Panc1 (cell line): ENCODE measurements around the gene MYOZ2. TPM values are rescaled to one million over a fixed set of nuclear protein-coding genes. Genes with fewer than 3 reads are reported as not detected.

Source experiments
- ATAC-seq: fragments of 200-7000 bp; cut with Tn5 transposase; 2 replicates; pipeline ENCODE4 v1.9.1; 2020; ENCODE audit warnings: mild to moderate bottlenecking, moderate library complexity
- BruUV-seq: library from RNA; stranded (reverse); fragments of 400-500 nt; replicated peaks from 2 replicates; lab custom pipeline; 2021; lab: Mats Ljungman, UMichigan
- CTCF ChIA-PET: fragments of 300-600 bp; sonication (Branson Sonifier 250); formaldehyde crosslinking; loops from one replicate; lab custom pipeline; 2022; ENCODE audit warnings: antibody characterized with exemption; lab: Charles Lee
- POLR2A ChIA-PET: fragments of 300-600 bp; sonication (Branson Sonifier 250); formaldehyde crosslinking; loops from one replicate; lab custom pipeline; 2022; ENCODE audit warnings: antibody characterized with exemption; lab: Charles Lee
- DNase-seq: peaks from one replicate; pipeline ENCODE4 v3.0.0-alpha.2; 2010; ENCODE audit warnings: low read depth, low spot score
- H3K27ac ChIP-seq: 2 replicates; pipeline ENCODE4 v1.5.1; 2011; ENCODE audit warnings: mild to moderate bottlenecking, low read length, inconsistent platforms
- H3K27me3 ChIP-seq: fragments of 200-500 bp; sonication (Bioruptor generic); 2 replicates; pipeline ENCODE4 v1.6.0; 2014; ENCODE audit warnings: low read length, inconsistent platforms; ENCODE audit not compliant: control insufficient read depth, insufficient read depth
- H3K36me3 ChIP-seq: fragments of 200-500 bp; sonication (Bioruptor generic); 2 replicates; pipeline ENCODE4 v1.5.1; 2014; ENCODE audit warnings: inconsistent platforms, mild to moderate bottlenecking, low read length, moderate library complexity; ENCODE audit not compliant: control insufficient read depth, insufficient read depth
- H3K4me1 ChIP-seq: 2 replicates; pipeline ENCODE4 v1.5.1; 2011; ENCODE audit warnings: inconsistent platforms, mild to moderate bottlenecking, low read length, moderate library complexity; ENCODE audit not compliant: control insufficient read depth, insufficient read depth
- H3K4me3 ChIP-seq, 2 experiments: 2 replicates each; pipeline ENCODE4 v1.5.1; 2011 to 2012; ENCODE audit warnings: low read depth in 2 of 2, low read length in 2 of 2, mild to moderate bottlenecking in 2 of 2, inconsistent platforms in 1 of 2, moderate library complexity in 1 of 2
- H3K9me3 ChIP-seq: fragments of 200-500 bp; sonication (Bioruptor generic); 2 replicates; pipeline ENCODE4 v1.5.1; 2014; ENCODE audit warnings: low read depth, mild to moderate bottlenecking, inconsistent platforms, low read length, moderate library complexity; ENCODE audit not compliant: control insufficient read depth, insufficient read depth
- POLR2AphosphoS5 ChIP-seq: IDR thresholded peaks from 2 replicates; pipeline ENCODE4 v1.6.1; 2012; ENCODE audit warnings: mild to moderate bottlenecking, low read depth, low read length, moderate library complexity
- SIN3A ChIP-seq: IDR thresholded peaks from 2 replicates; pipeline ENCODE4 v1.6.1; 2012; ENCODE audit warnings: low read depth, mild to moderate bottlenecking, low read length, moderate library complexity, borderline replicate concordance; ENCODE audit not compliant: insufficient read depth
- TCF7L2 ChIP-seq: IDR thresholded peaks from 2 replicates; pipeline ENCODE4 v1.6.1; 2011; ENCODE audit warnings: mild to moderate bottlenecking, low read depth, low read length, inconsistent platforms
- in situ Hi-C: cut with HindIII; loops from 2 replicates; pipeline ENCODE4 v1.10.0; 2016; ENCODE audit warnings: low sequenced_read_pairs, low pct_unique_long_range_greater_than_20kb
- intact Hi-C: fragments of 100-400 bp; cut with micrococcal nuclease; formaldehyde crosslinking; loops from one replicate; pipeline ENCODE4 v1.10.0; 2022; ENCODE audit not compliant: unreplicated experiment
- total RNA-seq: library from RNA; stranded (reverse); gene quantifications from one replicate; pipeline ENCODE4 v1.2.1, GENCODE V29; 2021; ENCODE audit not compliant: unreplicated experiment
- TF ChIP-seq, protein P1 (sequence below): fragments of 450-650 bp; IDR thresholded peaks from 2 replicates; pipeline ENCODE4 v1.5.1; 2017; ENCODE audit warnings: mild to moderate bottlenecking
- TF ChIP-seq, protein P2 (sequence below), 2 experiments: IDR thresholded peaks; 2 replicates each; pipeline ENCODE4 v1.6.1; 2011 to 2012; ENCODE audit warnings: low read depth in 2 of 2, control low read depth in 1 of 2, low read length in 1 of 2, mild to moderate bottlenecking in 1 of 2, moderate library complexity in 1 of 2; ENCODE audit not compliant: insufficient read depth in 1 of 2

MYOZ2 gene
- total RNA-seq, 1 experiment from 2014 or later = not detected

DNA sequence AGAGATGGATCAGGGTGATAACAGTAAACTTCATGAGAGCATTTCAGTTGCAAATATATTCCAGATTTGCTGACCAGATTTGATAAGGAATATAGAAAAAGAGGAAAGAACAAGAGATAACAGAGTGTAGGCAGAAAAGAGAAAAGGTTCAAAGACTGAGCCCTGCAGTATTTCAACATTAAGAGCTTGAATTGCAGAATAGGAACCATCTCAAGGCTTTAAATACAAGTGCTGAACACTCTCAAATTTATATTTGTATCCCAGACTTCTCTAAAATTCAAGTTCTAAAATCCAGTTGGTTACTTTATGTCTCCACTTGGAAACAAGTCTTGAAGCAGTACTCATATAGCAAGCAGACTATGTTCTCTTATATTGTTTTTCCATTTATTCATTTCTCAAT lies 9.7 kb upstream of the MYOZ2 start:
- no TSS peak for BruUV-seq
- ChIA-PET CTCF (no interaction called here), POLR2A (no interaction called here)
- H3K9me3 ChIP-seq = no peaks in the 10 kb centered on the region
- ATAC-seq (no peak), DNase-seq (no peak)
- H3K4me1 ChIP-seq = no peaks in the 10 kb centered on the region
- intact Hi-C loops (no loop called here), in situ Hi-C loops (no loop called here)
- TF ChIP-seq, protein P1, sequence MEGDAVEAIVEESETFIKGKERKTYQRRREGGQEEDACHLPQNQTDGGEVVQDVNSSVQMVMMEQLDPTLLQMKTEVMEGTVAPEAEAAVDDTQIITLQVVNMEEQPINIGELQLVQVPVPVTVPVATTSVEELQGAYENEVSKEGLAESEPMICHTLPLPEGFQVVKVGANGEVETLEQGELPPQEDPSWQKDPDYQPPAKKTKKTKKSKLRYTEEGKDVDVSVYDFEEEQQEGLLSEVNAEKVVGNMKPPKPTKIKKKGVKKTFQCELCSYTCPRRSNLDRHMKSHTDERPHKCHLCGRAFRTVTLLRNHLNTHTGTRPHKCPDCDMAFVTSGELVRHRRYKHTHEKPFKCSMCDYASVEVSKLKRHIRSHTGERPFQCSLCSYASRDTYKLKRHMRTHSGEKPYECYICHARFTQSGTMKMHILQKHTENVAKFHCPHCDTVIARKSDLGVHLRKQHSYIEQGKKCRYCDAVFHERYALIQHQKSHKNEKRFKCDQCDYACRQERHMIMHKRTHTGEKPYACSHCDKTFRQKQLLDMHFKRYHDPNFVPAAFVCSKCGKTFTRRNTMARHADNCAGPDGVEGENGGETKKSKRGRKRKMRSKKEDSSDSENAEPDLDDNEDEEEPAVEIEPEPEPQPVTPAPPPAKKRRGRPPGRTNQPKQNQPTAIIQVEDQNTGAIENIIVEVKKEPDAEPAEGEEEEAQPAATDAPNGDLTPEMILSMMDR = no peak
- TF ChIP-seq TCF7L2 = no peak
- no peak for TF ChIP-seq POLR2AphosphoS5
- TF ChIP-seq, protein P2, sequence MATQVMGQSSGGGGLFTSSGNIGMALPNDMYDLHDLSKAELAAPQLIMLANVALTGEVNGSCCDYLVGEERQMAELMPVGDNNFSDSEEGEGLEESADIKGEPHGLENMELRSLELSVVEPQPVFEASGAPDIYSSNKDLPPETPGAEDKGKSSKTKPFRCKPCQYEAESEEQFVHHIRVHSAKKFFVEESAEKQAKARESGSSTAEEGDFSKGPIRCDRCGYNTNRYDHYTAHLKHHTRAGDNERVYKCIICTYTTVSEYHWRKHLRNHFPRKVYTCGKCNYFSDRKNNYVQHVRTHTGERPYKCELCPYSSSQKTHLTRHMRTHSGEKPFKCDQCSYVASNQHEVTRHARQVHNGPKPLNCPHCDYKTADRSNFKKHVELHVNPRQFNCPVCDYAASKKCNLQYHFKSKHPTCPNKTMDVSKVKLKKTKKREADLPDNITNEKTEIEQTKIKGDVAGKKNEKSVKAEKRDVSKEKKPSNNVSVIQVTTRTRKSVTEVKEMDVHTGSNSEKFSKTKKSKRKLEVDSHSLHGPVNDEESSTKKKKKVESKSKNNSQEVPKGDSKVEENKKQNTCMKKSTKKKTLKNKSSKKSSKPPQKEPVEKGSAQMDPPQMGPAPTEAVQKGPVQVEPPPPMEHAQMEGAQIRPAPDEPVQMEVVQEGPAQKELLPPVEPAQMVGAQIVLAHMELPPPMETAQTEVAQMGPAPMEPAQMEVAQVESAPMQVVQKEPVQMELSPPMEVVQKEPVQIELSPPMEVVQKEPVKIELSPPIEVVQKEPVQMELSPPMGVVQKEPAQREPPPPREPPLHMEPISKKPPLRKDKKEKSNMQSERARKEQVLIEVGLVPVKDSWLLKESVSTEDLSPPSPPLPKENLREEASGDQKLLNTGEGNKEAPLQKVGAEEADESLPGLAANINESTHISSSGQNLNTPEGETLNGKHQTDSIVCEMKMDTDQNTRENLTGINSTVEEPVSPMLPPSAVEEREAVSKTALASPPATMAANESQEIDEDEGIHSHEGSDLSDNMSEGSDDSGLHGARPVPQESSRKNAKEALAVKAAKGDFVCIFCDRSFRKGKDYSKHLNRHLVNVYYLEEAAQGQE (IDR thresholded peaks at IDR 0.05; ENCODE audit: insufficient read depth in 1 of 2, low read depth in 2 of 2, low read length in 1 of 2) = no peak
- TF ChIP-seq SIN3A = no peak
- H3K4me3 ChIP-seq = no peak overlapping the region
- no peak overlapping the region for H3K27ac ChIP-seq
- no peaks in the 10 kb centered on the region for H3K27me3 ChIP-seq
- no peaks in the 10 kb centered on the region for H3K36me3 ChIP-seq

DNA sequence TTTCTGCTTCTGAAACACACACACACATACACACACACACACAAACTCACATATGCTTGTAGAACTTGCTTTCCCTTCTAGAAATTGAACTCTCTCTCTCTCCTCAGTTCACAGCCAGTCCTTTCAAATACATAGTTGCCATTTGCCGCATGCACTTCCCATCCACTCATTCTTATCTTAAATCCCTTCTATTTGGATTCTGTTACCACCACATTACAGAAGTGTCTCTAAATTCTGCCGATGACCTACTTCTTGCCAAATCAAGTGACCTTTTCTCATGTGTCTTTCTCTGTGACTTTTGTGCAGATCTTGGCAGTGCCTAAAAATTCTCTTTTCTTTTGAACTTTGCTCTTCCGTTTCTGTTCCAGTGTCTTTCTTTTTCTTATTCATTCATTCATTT lies 7.5 kb upstream of the MYOZ2 start:
- H3K4me1 ChIP-seq = no peaks in the 10 kb centered on the region
- H3K9me3 ChIP-seq = no peaks in the 10 kb centered on the region
- no peak overlapping the region for H3K4me3 ChIP-seq
- intact Hi-C loops (no loop called here), in situ Hi-C loops (no loop called here)
- no TSS peak for BruUV-seq
- TF ChIP-seq POLR2AphosphoS5 (no peak), SIN3A (no peak), TCF7L2 (no peak)
- TF ChIP-seq, protein P1 = no peak
- TF ChIP-seq, protein P2 (IDR thresholded peaks at IDR 0.05; ENCODE audit: insufficient read depth in 1 of 2, low read depth in 2 of 2, low read length in 1 of 2) = no peak
- ChIA-PET CTCF (no interaction called here), POLR2A (no interaction called here)
- H3K36me3 ChIP-seq = no peaks in the 10 kb centered on the region
- H3K27ac ChIP-seq = no peak overlapping the region
- H3K27me3 ChIP-seq = no peaks in the 10 kb centered on the region
- ATAC-seq (no peak), DNase-seq (no peak)
